Mucosa of descending colon (tissue), 3 donors: ENCODE results near the gene ALPL. TPM values are rescaled to one million over a fixed set of nuclear protein-coding genes. Genes with fewer than 3 reads are reported as not detected.
"Not testable (repeated sequence)": the region's sequence is repeated elsewhere in the genome, so short reads cannot be mapped to it uniquely, and the experiment has no call there.

Experiments used
- ATAC-seq: fragments of 200-7000 bp; cut with Tn5 transposase; one replicate; pipeline ENCODE4 v1.9.1; 2020; ENCODE audit warnings: mild to moderate bottlenecking, moderate library complexity
- DNase-seq, 3 donors: peaks; one replicate each; pipeline ENCODE4 v3.0.0-alpha.2; 2020
- H3K36me3 ChIP-seq: fragments of 200-600 bp; one replicate; pipeline ENCODE4 v1.8.0; 2021; ENCODE audit warnings: low read depth, mild to moderate bottlenecking
- H3K4me1 ChIP-seq: fragments of 200-600 bp; one replicate; pipeline ENCODE4 v1.8.0; 2021; ENCODE audit warnings: low read depth, mild to moderate bottlenecking
- H3K4me3 ChIP-seq: fragments of 200-600 bp; one replicate; pipeline ENCODE4 v1.8.0; 2021; ENCODE audit warnings: mild to moderate bottlenecking
- H3K9me3 ChIP-seq: fragments of 200-600 bp; one replicate; pipeline ENCODE4 v1.8.0; 2021; ENCODE audit warnings: mild to moderate bottlenecking
- intact Hi-C, 2 donors: fragments of 100-400 bp; cut with DNase I in 1 of 2; cut with micrococcal nuclease in 1 of 2; formaldehyde crosslinking; loops; one replicate each; pipeline versions ENCODE4 v1.11.0 to v1.11.1; 2022; cut with DNase I, micrococcal nuclease
- total RNA-seq, 3 donors: library from RNA; stranded (reverse); fragmentation: NEBNext Ultra II Directional in 2 of 3; extraction: Animal tissue kit (Norgen Biotek cat#: 25700) in 2 of 3; gene quantifications; one replicate each; pipeline versions ENCODE4 v1.2.1 to v1.2.4, GENCODE V29; 2021 to 2023
- TF ChIP-seq, protein P1 (sequence below): fragments of 200-600 bp; IDR thresholded peaks from one replicate; pipeline ENCODE4 v1.8.0; 2022; ENCODE audit warnings: antibody characterized with exemption, mild to moderate bottlenecking
- donor health status: DM: no; HTN: no; CAD: no; lungs with moderate emphysema.
- donor health status: DM: no; HTN: no; CAD: no.
- donor health status: DM: no; HTN: yes; CAD: no.

Gene ALPL
- total RNA-seq, 3 donors from 2014 or later = 0.82 to 2.7 (median 0.90) TPM

DNA sequence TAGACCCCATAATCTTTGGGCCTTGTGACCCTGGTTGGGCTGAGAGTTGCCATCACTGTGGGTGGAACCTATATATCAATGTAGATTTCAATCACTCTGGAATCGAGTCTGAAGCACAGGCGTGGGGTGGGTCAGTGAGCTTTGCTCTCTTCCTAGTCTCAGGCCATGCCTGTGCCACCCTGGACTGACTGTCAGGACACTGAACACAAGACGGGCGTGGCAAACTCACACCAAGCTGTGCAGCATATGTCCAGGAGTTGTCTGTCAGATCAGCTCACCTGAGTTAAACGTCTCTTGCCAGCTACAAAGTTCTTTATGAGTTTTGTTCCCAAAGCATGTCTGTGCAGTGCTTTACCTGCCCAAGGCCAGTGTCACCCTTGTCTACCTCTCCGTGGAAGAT, 30.9 kb upstream of the ALPL start:
- intact Hi-C loops = no loop called here
- no peak overlapping the region for H3K4me3 ChIP-seq
- no peaks in the 10 kb centered on the region for H3K4me1 ChIP-seq
- ATAC-seq (peak; percentile 32), DNase-seq (peak in 2 of 3 donors; percentile 15 to 36)
- H3K36me3 ChIP-seq = no peaks in the 10 kb centered on the region
- TF ChIP-seq, protein P1, sequence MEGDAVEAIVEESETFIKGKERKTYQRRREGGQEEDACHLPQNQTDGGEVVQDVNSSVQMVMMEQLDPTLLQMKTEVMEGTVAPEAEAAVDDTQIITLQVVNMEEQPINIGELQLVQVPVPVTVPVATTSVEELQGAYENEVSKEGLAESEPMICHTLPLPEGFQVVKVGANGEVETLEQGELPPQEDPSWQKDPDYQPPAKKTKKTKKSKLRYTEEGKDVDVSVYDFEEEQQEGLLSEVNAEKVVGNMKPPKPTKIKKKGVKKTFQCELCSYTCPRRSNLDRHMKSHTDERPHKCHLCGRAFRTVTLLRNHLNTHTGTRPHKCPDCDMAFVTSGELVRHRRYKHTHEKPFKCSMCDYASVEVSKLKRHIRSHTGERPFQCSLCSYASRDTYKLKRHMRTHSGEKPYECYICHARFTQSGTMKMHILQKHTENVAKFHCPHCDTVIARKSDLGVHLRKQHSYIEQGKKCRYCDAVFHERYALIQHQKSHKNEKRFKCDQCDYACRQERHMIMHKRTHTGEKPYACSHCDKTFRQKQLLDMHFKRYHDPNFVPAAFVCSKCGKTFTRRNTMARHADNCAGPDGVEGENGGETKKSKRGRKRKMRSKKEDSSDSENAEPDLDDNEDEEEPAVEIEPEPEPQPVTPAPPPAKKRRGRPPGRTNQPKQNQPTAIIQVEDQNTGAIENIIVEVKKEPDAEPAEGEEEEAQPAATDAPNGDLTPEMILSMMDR = no peak
- H3K9me3 ChIP-seq = no peaks in the 10 kb centered on the region

DNA sequence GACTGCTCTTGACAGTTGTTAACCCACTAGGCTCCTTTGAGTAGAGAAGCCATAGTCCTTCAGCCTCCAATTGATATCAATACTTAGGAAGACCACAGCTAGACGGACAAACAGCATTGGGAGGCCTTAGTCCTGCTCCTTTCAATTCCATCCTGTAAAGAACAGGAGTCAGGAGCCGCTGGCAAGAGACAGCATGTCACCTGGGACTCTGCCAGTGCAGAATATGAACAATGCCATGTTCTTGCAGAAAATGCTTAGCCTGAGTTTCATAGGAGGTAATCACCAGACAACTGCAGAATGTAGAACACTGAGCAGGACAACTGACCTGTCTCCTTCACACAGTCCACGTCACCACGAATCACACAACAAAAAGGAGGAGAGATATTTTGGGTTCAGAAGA, 25.3 kb upstream of the ALPL start:
- ATAC-seq, H3K4me3 ChIP-seq, DNase-seq, intact Hi-C loops, H3K9me3 ChIP-seq, H3K4me1 ChIP-seq, H3K36me3 ChIP-seq: not testable (repeated sequence)

DNA sequence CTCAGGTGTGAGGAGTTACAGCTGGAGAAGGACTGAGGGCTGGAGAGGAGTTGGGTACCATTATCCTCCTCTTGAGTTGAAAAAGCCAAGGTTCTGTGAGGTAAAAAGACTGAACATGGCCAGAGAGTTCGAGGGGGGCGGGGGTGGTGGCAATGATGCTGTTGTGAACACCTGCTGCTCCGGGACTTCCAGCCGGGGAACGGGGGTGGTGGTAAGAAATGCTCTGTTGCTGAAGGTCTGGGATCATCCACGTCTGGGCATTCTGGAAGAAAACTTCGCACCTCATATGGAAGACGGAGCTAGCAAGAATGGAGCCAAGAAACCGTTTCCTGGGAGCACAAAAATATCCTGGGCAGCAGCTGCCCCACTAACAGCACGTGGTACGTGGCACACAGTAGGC, 20.1 kb upstream of the ALPL start:
- Histone ChIP-seq H3K4me3 (no peak overlapping the region), H3K9me3 (no peaks in the 10 kb centered on the region), H3K36me3 (no peaks in the 10 kb centered on the region), H3K4me1 (no peaks in the 10 kb centered on the region)
- intact Hi-C loops = no loop called here
- DNase-seq = no peak
- TF ChIP-seq, protein P1 = no peak
- ATAC-seq = no peak

DNA sequence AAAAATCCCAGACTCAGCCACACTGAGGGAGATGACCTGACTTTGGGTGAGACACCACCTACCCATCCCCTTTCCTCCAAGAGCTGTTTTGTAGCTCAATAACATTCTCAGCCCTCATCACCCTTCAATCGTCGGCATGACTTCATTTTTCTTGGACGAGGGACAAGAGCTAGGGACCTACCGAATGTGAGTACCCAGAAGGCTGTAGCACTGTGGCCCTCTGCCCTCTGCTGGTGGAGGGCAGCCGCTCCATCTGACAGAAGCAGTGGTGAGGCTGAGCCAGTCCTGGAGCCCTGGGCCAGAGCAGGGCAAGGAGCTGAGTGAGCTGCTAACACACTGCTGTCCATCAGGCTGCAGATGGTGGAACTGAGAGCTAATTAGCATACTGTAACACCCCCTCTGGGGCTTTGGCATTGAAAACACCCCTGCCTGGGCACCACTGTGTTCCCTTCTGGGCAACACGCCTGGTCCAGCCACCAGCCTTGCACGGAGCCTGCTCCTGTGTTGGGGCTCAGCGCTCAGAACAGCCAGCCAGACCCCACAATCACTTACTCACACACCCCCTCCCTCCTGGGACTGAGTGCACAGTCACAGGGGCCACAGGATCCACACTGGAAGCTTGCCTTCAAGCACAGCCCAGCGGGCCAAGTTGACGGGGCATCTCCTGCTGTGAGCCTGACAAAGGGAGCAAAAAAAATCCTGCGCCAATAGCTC, 18.3 kb upstream of the ALPL start:
- H3K9me3 ChIP-seq = no peaks in the 10 kb centered on the region
- no peaks in the 10 kb centered on the region for H3K36me3 ChIP-seq
- no peak overlapping the region for H3K4me3 ChIP-seq
- DNase-seq (peak in 2 of 3 donors; percentile 42 to 43), ATAC-seq (peak; percentile 71)
- TF ChIP-seq, protein P1 = no peak
- intact Hi-C loops = no loop called here
- H3K4me1 ChIP-seq = no peaks in the 10 kb centered on the region

DNA sequence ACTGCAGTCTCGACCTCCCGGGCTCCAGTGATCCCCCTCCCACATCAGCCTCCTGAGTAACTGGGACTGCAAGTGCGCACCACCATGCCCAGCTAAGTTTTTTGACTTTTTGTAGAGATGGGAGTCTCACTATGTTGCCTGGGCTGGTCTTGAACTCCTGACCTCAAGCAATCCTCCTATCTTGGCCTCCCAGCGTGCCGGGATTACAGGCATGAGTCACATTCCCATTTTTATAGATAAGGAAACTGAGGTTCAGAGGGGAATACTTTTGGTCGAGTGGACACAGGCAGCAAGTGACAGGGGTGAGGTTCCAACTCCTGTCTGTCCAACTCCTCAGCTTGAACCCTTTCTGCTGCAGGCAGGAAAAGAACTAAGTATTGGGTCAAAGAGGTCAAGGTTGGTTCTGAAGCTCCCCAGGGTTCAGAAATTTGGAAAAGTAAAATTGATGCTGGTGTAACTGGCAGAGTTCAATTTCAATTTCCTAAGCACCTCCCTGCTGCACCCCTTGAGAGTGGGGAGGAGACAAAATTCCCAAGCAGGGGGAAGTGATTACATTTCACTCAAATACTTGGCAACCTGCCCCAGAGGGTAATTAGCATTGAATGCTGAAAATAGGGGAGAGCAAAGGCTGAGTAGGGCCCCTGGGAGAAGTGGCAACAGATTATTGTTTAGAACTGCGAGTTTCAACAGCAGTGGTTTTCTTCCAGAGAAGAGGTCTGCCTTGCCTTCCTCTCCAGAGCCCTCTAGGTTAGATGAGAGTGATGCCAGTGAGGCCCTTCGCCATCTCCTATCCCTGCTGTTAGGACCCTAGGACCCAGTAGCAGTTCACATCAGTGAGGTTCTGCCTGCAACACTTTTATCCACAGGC, 17.5 kb upstream of the ALPL start:
- Histone ChIP-seq H3K36me3 (no peaks in the 10 kb centered on the region), H3K4me1 (no peaks in the 10 kb centered on the region), H3K4me3 (no peak overlapping the region), H3K9me3 (no peaks in the 10 kb centered on the region)
- no peak for DNase-seq
- ATAC-seq = no peak
- intact Hi-C loops = no loop called here
- TF ChIP-seq, protein P1 = no peak

DNA sequence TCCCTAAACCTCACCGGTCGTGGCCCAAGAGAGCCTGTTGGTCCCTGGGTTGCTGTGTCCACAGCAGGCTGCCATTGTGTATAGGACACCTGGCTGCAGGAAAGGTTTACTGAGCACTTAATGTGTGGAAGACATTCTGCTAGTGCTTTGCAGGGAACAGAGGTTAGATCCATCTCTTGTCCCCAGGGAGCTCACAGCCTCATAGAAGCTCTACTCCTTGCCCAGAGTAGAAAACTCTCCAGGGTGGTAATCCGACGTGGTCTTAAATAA, 16.9 kb upstream of the ALPL start:
- H3K4me3 ChIP-seq = no peak overlapping the region
- TF ChIP-seq, protein P1 = no peak
- no peaks in the 10 kb centered on the region for H3K9me3 ChIP-seq
- DNase-seq (no peak), ATAC-seq (no peak)
- no peaks in the 10 kb centered on the region for H3K36me3 ChIP-seq
- no peaks in the 10 kb centered on the region for H3K4me1 ChIP-seq
- intact Hi-C loops = no loop called here
